Trophoblast cell (in vitro differentiated cells and primary cell): Measurements from ENCODE around the gene GET3.

Experiments
- DNase-seq, 2 donors: peaks; one replicate each; pipeline ENCODE4 v3.0.0-alpha.2; 2016
- H2AFZ ChIP-seq: 2 replicates; pipeline ENCODE4 v1.6.1; 2013; ENCODE audit warnings: low read length, moderate library complexity, mild to moderate bottlenecking; ENCODE audit not compliant: insufficient read depth, poor library complexity
- H2AK5ac ChIP-seq: 2 replicates; pipeline ENCODE4 v1.6.1; 2013; ENCODE audit warnings: mild to moderate bottlenecking, low read length
- H2BK120ac ChIP-seq: 2 replicates; pipeline ENCODE4 v1.6.1; 2013; ENCODE audit warnings: low read length, mild to moderate bottlenecking, moderate library complexity; ENCODE audit not compliant: insufficient read depth, poor library complexity
- H2BK12ac ChIP-seq: 2 replicates; pipeline ENCODE4 v1.6.1; 2013; ENCODE audit warnings: mild to moderate bottlenecking, low read length, moderate library complexity
- H2BK5ac ChIP-seq: 2 replicates; pipeline ENCODE4 v1.6.1; 2013; ENCODE audit warnings: low read length, low read depth, moderate library complexity, mild to moderate bottlenecking; ENCODE audit not compliant: poor library complexity
- H3K14ac ChIP-seq: 2 replicates; pipeline ENCODE4 v1.6.1; 2013; ENCODE audit warnings: mild to moderate bottlenecking, low read length
- H3K18ac ChIP-seq: 2 replicates; pipeline ENCODE4 v1.6.1; 2013; ENCODE audit warnings: mild to moderate bottlenecking, low read length
- H3K23ac ChIP-seq: 2 replicates; pipeline ENCODE4 v1.6.1; 2013; ENCODE audit warnings: low read length
- H3K27ac ChIP-seq: 2 replicates; pipeline ENCODE4 v1.5.1; 2013; ENCODE audit warnings: low read depth, mild to moderate bottlenecking, inconsistent platforms, low read length, moderate library complexity
- H3K27me3 ChIP-seq: 2 replicates; pipeline ENCODE4 v1.6.1; 2013; ENCODE audit warnings: inconsistent platforms, mild to moderate bottlenecking, low read length, moderate library complexity; ENCODE audit not compliant: insufficient read depth
- H3K36me3 ChIP-seq, 2 experiments: 1 replicate in 1 of 2; 2 replicates in 1 of 2; pipeline ENCODE4 v1.6.1; 2013; ENCODE audit warnings: low read length in 2 of 2, mild to moderate bottlenecking in 2 of 2, moderate library complexity in 1 of 2; ENCODE audit not compliant: insufficient read depth in 2 of 2, control insufficient read depth in 1 of 2
- H3K4ac ChIP-seq: 2 replicates; pipeline ENCODE4 v1.6.1; 2013; ENCODE audit warnings: low read depth, mild to moderate bottlenecking, low read length, moderate library complexity
- H3K4me1 ChIP-seq, 2 experiments: 1 replicate in 1 of 2; 2 replicates in 1 of 2; pipeline ENCODE4 v1.6.1; 2013; ENCODE audit warnings: low read length in 2 of 2, mild to moderate bottlenecking in 2 of 2, moderate library complexity in 1 of 2; ENCODE audit not compliant: insufficient read depth in 2 of 2, control insufficient read depth in 1 of 2
- H3K4me2 ChIP-seq: 2 replicates; pipeline ENCODE4 v1.6.1; 2013; ENCODE audit warnings: inconsistent platforms, mild to moderate bottlenecking, low read length, moderate library complexity
- H3K4me3 ChIP-seq: 2 replicates; pipeline ENCODE4 v1.5.1; 2013; ENCODE audit warnings: mild to moderate bottlenecking, low read depth, low read length, inconsistent platforms
- H3K79me1 ChIP-seq: one replicate; pipeline ENCODE4 v1.6.1; 2013; ENCODE audit warnings: low read length
- H3K79me2 ChIP-seq: 2 replicates; pipeline ENCODE4 v1.6.1; 2013; ENCODE audit warnings: low read length, mild to moderate bottlenecking; ENCODE audit not compliant: control insufficient read depth, insufficient read depth, poor library complexity
- H3K9ac ChIP-seq: 2 replicates; pipeline ENCODE4 v1.6.1; 2013; ENCODE audit warnings: mild to moderate bottlenecking, low read length
- H3K9me3 ChIP-seq: 2 replicates; pipeline ENCODE4 v1.6.1; 2013; ENCODE audit warnings: low read depth, mild to moderate bottlenecking, control low read depth, inconsistent platforms, low read length; ENCODE audit not compliant: insufficient read depth
- H4K12ac ChIP-seq: 2 replicates; pipeline ENCODE4 v1.6.1; 2013; ENCODE audit warnings: low read depth, mild to moderate bottlenecking, low read length, moderate library complexity
- H4K8ac ChIP-seq: 2 replicates; pipeline ENCODE4 v1.6.1; 2013; ENCODE audit warnings: low read depth, mild to moderate bottlenecking, low read length, moderate library complexity
- H4K91ac ChIP-seq: one replicate; pipeline ENCODE4 v1.6.1; 2013; ENCODE audit warnings: low read depth, mild to moderate bottlenecking, low read length, moderate library complexity
- WGBS: extraction: QIAGEN DNeasy Blood & Tissue Kit; methylation state at CpG from one replicate; pipeline ENCODE4 v1.1.7; 2013; ENCODE audit warnings: missing lambda C conversion rate; ENCODE audit not compliant: insufficient read length, insufficient coverage; ENCODE audit errors: extremely low coverage; 5-methylcytosine and 5-hydroxymethylcytosine counted together

GET3 gene

GRCh38 chr19:12748489-12748888 lies 11.2 kb downstream of the GET3 start:
- WGBS = no CpG with 5 or more reads among the region's 6 CpGs
- H3K14ac ChIP-seq = no peak overlapping the region
- H2AFZ ChIP-seq = no peak overlapping the region
- peaks cover 8% of the 10 kb centered on the region for H3K9me3 ChIP-seq
- no peak for DNase-seq
- no peak overlapping the region for H4K8ac ChIP-seq
- no peak overlapping the region for H3K27ac ChIP-seq
- H3K4me3 ChIP-seq = no peak overlapping the region
- no peak overlapping the region for H3K23ac ChIP-seq
- H3K36me3 ChIP-seq = peaks cover 31 to 34% of the 10 kb centered on the region in 2 experiments
- H2AK5ac ChIP-seq = no peak overlapping the region
- no peak overlapping the region for H4K91ac ChIP-seq
- H3K9ac ChIP-seq = no peak overlapping the region
- no peak overlapping the region for H3K18ac ChIP-seq
- H4K12ac ChIP-seq = no peak overlapping the region
- H2BK12ac ChIP-seq = no peak overlapping the region
- no peak overlapping the region for H3K4ac ChIP-seq
- no peaks in the 10 kb centered on the region for H3K79me2 ChIP-seq
- peaks cover 2 to 7% of the 10 kb centered on the region in 2 experiments for H3K4me1 ChIP-seq
- no peak overlapping the region for H3K4me2 ChIP-seq
- H2BK5ac ChIP-seq = no peak overlapping the region
- H3K27me3 ChIP-seq = no peaks in the 10 kb centered on the region
- H3K79me1 ChIP-seq = no peaks in the 10 kb centered on the region
- H2BK120ac ChIP-seq = no peak overlapping the region

GRCh38 chr19:12749938-12750521 lies 12.7 kb downstream of the GET3 start:
- Histone ChIP-seq H3K27ac (no peak overlapping the region), H3K79me1 (no peaks in the 10 kb centered on the region), H4K8ac (no peak overlapping the region), H2AK5ac (no peak overlapping the region), H4K12ac (no peak overlapping the region), H3K4me2 (no peak overlapping the region), H2BK12ac (no peak overlapping the region), H3K23ac (no peak overlapping the region), H3K4me3 (no peak overlapping the region), H3K4ac (no peak overlapping the region), H2BK5ac (no peak overlapping the region), H3K18ac (no peak overlapping the region), H3K4me1 (peaks cover 2 to 3% of the 10 kb centered on the region in 2 experiments), H3K27me3 (no peaks in the 10 kb centered on the region), H3K9ac (no peak overlapping the region), H3K79me2 (no peaks in the 10 kb centered on the region), H3K9me3 (peaks cover 10% of the 10 kb centered on the region), H3K14ac (no peak overlapping the region), H2BK120ac (no peak overlapping the region), H2AFZ (no peak overlapping the region), H3K36me3 (peaks cover 26 to 28% of the 10 kb centered on the region in 2 experiments), H4K91ac (no peak overlapping the region)
- no CpG with 5 or more reads among the region's 24 CpGs for WGBS
- peak; percentile 93 to 95 for DNase-seq

- no peak overlapping the region for H2BK12ac ChIP-seq
- no peak for DNase-seq
- no peak overlapping the region for H4K12ac ChIP-seq
- no peaks in the 10 kb centered on the region for H3K4me1 ChIP-seq
- H2BK5ac ChIP-seq = no peak overlapping the region
- no peak overlapping the region for H3K23ac ChIP-seq
- no peak overlapping the region for H4K8ac ChIP-seq
- WGBS = no CpG with 5 or more reads among the region's 9 CpGs
- H3K9me3 ChIP-seq = peaks cover 10% of the 10 kb centered on the region
- H2AK5ac ChIP-seq = no peak overlapping the region
- no peak overlapping the region for H3K18ac ChIP-seq
- no peak overlapping the region for H2BK120ac ChIP-seq
- H3K14ac ChIP-seq = no peak overlapping the region
- H3K4me3 ChIP-seq = no peak overlapping the region
- no peaks in the 10 kb centered on the region for H3K79me1 ChIP-seq
- H3K27me3 ChIP-seq = no peaks in the 10 kb centered on the region
- H3K4ac ChIP-seq = no peak overlapping the region
- H3K36me3 ChIP-seq = peaks cover 18 to 20% of the 10 kb centered on the region in 2 experiments
- H3K79me2 ChIP-seq = no peaks in the 10 kb centered on the region
- H3K4me2 ChIP-seq = no peak overlapping the region
- no peak overlapping the region for H2AFZ ChIP-seq
- H3K27ac ChIP-seq = no peak overlapping the region
- H3K9ac ChIP-seq = no peak overlapping the region
- H4K91ac ChIP-seq = no peak overlapping the region
Measured at GRCh38 chr19:12750851-12751250, 13.6 kb downstream of the GET3 start.

- H3K23ac ChIP-seq = no peak within 1 kb of the TSS
- no CpG with 5 or more reads among the region's 14 CpGs for WGBS
Measured at GRCh38 chr19:12751635-12752034, 14.3 kb downstream of the GET3 start, which contains the start of gene BEST2. TSS of gene BEST2 (plus strand) at chr19:12751791. CDS start at chr19:12752593, 802 bp downstream.

More at GRCh38 chr19:12751635-12752034, 14.3 kb downstream of the GET3 start, which contains the start of gene BEST2:
- no peak within 1 kb of the TSS for H3K4me2 ChIP-seq
- no peak within 1 kb of the TSS for H3K4me3 ChIP-seq
- no peak within 1 kb of the TSS for H3K14ac ChIP-seq
- H3K4ac ChIP-seq = no peak within 1 kb of the TSS
- no peak within 1 kb of the TSS for H3K27ac ChIP-seq
- no peak within 1 kb of the TSS for H2AK5ac ChIP-seq
- no peaks in the 10 kb centered on the region for H3K79me2 ChIP-seq
- no peak within 1 kb of the TSS for H2BK12ac ChIP-seq
- H3K36me3 ChIP-seq = peaks cover 13% of the 10 kb centered on the region in 2 experiments
- H4K8ac ChIP-seq = no peak within 1 kb of the TSS
- no peak within 1 kb of the TSS for H3K18ac ChIP-seq
- no peaks in the 10 kb centered on the region for H3K27me3 ChIP-seq
- H3K9me3 ChIP-seq = peaks cover 10% of the 10 kb centered on the region
- H4K91ac ChIP-seq = no peak within 1 kb of the TSS
- H2AFZ ChIP-seq = no peak within 1 kb of the TSS
- H4K12ac ChIP-seq = no peak within 1 kb of the TSS
- no peaks in the 10 kb centered on the region for H3K79me1 ChIP-seq
- H2BK120ac ChIP-seq = no peak within 1 kb of the TSS
- H3K9ac ChIP-seq = no peak within 1 kb of the TSS
- no peak within 1 kb of the TSS for H2BK5ac ChIP-seq
- no peaks in the 10 kb centered on the region for H3K4me1 ChIP-seq
- DNase-seq = peak; percentile 54 to 66
